HepG2 (cell line): ENCODE data around the gene CEP83. TPM values are rescaled to one million over a fixed set of nuclear protein-coding genes. Genes with fewer than 3 reads are reported as not detected.

Experiments used
- ATAC-seq: fragments of 200-7000 bp; cut with Tn5 transposase; 3 replicates; pipeline ENCODE4 v1.9.1; 2020; ENCODE audit warnings: mild to moderate bottlenecking, moderate library complexity
- BruUV-seq: library from RNA; stranded (reverse); fragments of 400-500 nt; replicated peaks from 2 replicates; lab custom pipeline; 2021; lab: Mats Ljungman, UMichigan
- CTCF ChIA-PET: fragments of 300-600 bp; formaldehyde crosslinking; extraction: SDS; loops from one replicate; lab custom pipeline; 2021; ENCODE audit warnings: low total read pairs, inconsistent platforms, low intra/inter-chr PET ratio; lab: Yijun Ruan, JAX
- POLR2A ChIA-PET: fragments of 350-600 bp; sonication (Branson Sonifier 250); formaldehyde crosslinking; loops from one replicate; lab custom pipeline; 2020; ENCODE audit warnings: antibody characterized with exemption, inconsistent platforms; lab: Yijun Ruan, JAX
- DNase-seq: peaks from one replicate; pipeline ENCODE4 v3.0.0-alpha.2; 2015; ENCODE audit warnings: low spot score
- FAIRE-seq: peaks from 3 replicates; lab custom pipeline; 2011; peaks lifted over from hg19 to GRCh38; lab: Jason Lieb, UNC
- H2AFZ ChIP-seq: one replicate; pipeline ENCODE4 v1.6.1; 2011; ENCODE audit warnings: low read length, inconsistent platforms
- H3K27ac ChIP-seq: fragments of 300-600 bp; 3 replicates; pipeline ENCODE4 v1.8.0; 2011; ENCODE audit warnings: mixed run types, mild to moderate bottlenecking, mixed read lengths, low read length, inconsistent platforms; ENCODE audit not compliant: insufficient read depth; ENCODE audit errors: extremely low read length
- H3K27me3 ChIP-seq, 2 experiments: fragments of 200-600 bp in 1 of 2; 2 replicates in 1 of 2; 3 replicates in 1 of 2; pipeline versions ENCODE4 v1.6.0 to v1.8.0; 2011; ENCODE audit warnings: low read length in 2 of 2, mild to moderate bottlenecking in 2 of 2, moderate library complexity in 2 of 2, inconsistent platforms in 1 of 2; ENCODE audit not compliant: insufficient read depth in 2 of 2, control insufficient read depth in 1 of 2
- H3K36me3 ChIP-seq, 2 experiments: fragments of 200-600 bp in 1 of 2; replicated peaks in 1 of 2; 2 replicates in 1 of 2; 3 replicates in 1 of 2; pipeline versions ENCODE4 v1.5.1 to v1.8.0; 2011; ENCODE audit warnings: low read length in 2 of 2, inconsistent platforms in 1 of 2; ENCODE audit not compliant: insufficient read depth in 2 of 2, control insufficient read depth in 1 of 2
- H3K4me1 ChIP-seq: 2 replicates; pipeline ENCODE4 v1.5.1; 2012; ENCODE audit warnings: low read length, inconsistent platforms; ENCODE audit not compliant: insufficient read depth
- H3K4me2 ChIP-seq: 2 replicates; pipeline ENCODE4 v1.6.0; 2011; ENCODE audit warnings: low read depth, low read length, inconsistent platforms
- H3K4me3 ChIP-seq, 3 experiments: fragments of 200-600 bp in 1 of 3; sonication (generic), shearing (Covaris generic) in 1 of 3; replicated peaks in 1 of 3; 2 replicates each; pipeline ENCODE4 v1.5.1; 2011 to 2016; ENCODE audit warnings: low read length in 3 of 3, inconsistent platforms in 2 of 3, low read depth in 2 of 3, mild to moderate bottlenecking in 2 of 3, control low read depth in 1 of 3, mixed read lengths in 1 of 3; ENCODE audit not compliant: insufficient read depth in 1 of 3
- H3K79me2 ChIP-seq: one replicate; pipeline ENCODE4 v1.6.1; 2011; ENCODE audit warnings: low read length, inconsistent platforms; ENCODE audit not compliant: insufficient read depth
- H3K9ac ChIP-seq: 2 replicates; pipeline ENCODE4 v1.6.0; 2011; ENCODE audit warnings: mild to moderate bottlenecking, low read depth, low read length, inconsistent platforms; ENCODE audit not compliant: insufficient read depth
- H3K9me3 ChIP-seq: 2 replicates; pipeline ENCODE4 v1.5.1; 2012; ENCODE audit warnings: mild to moderate bottlenecking, low read length
- H4K20me1 ChIP-seq: 2 replicates; pipeline ENCODE4 v1.6.0; 2011; ENCODE audit warnings: inconsistent platforms, mild to moderate bottlenecking, low read length, moderate library complexity; ENCODE audit not compliant: insufficient read depth
- ATF7 ChIP-seq, 2 experiments: fragments of 450-650 bp in 1 of 2; sonication (generic) in 1 of 2; formaldehyde crosslinking in 1 of 2; IDR thresholded peaks; 2 replicates each; pipeline versions ENCODE4 v1.4.0 to v1.6.1; 2016 to 2020; ENCODE audit warnings: antibody characterized with exemption in 1 of 2, mild to moderate bottlenecking in 1 of 2, missing genetic modification reagents in 1 of 2
- MZF1 ChIP-seq: sonication (generic); formaldehyde crosslinking; IDR thresholded peaks from 2 replicates; pipeline ENCODE4 v1.8.1; 2023; ENCODE audit warnings: mild to moderate bottlenecking, missing genetic modification reagents, borderline replicate concordance
- PHB2 ChIP-seq: fragments of 450-650 bp; IDR thresholded peaks from 2 replicates; pipeline ENCODE4 v1.6.1; 2018; ENCODE audit not compliant: partially characterized antibody
- RARG ChIP-seq: sonication (generic); formaldehyde crosslinking; IDR thresholded peaks from 2 replicates; pipeline ENCODE4 v1.4.0; 2020; ENCODE audit warnings: low read depth, mild to moderate bottlenecking, missing genetic modification reagents
- RFX1 ChIP-seq: fragments of 450-650 bp; IDR thresholded peaks from 2 replicates; pipeline ENCODE4 v1.6.1; 2017
- TEAD2 ChIP-seq: sonication (generic); formaldehyde crosslinking; IDR thresholded peaks from 2 replicates; pipeline ENCODE4 v1.9.0; 2021; ENCODE audit warnings: missing genetic modification reagents
- ZNF207 ChIP-seq: fragments of 450-650 bp; IDR thresholded peaks from 2 replicates; pipeline ENCODE4 v1.6.1; 2016; ENCODE audit warnings: antibody characterized with exemption, borderline replicate concordance
- WGBS: methylation state at CpG from one replicate; pipeline ENCODE4 v1.1.6; 2017; ENCODE audit warnings: low lambda C conversion rate; 5-methylcytosine and 5-hydroxymethylcytosine counted together
- in situ Hi-C: cut with HindIII; loops from 2 replicates; pipeline ENCODE4 v1.10.0; 2017; ENCODE audit warnings: low pct_unique_long_range_greater_than_20kb; ENCODE audit not compliant: extremely low pct_ligation_motif_present
- intact Hi-C: fragments of 100-400 bp; cut with micrococcal nuclease; formaldehyde crosslinking; loops from one replicate; pipeline ENCODE4 v1.10.0; 2022; ENCODE audit not compliant: unreplicated experiment
- polyA plus RNA-seq, 8 experiments: library from polyadenylated mRNA; depleted of rRNA in 3 of 8; stranded (reverse) in 7 of 8; unstranded in 1 of 8; fragments of >200 nt; fragmentation: Illumina TruSeq in 4 of 8; extraction: Trizol in 4 of 8; gene quantifications; 2 replicates each; pipeline versions ENCODE4 v1.2.1 to v1.2.3, GENCODE V29; 2011 to 2016; ENCODE audit warnings: low read depth in 4 of 8, missing spikeins in 1 of 8, mixed read lengths in 1 of 8; ENCODE audit not compliant: insufficient read depth in 1 of 8
- total RNA-seq, 5 experiments: library from RNA; depleted of rRNA; stranded (reverse); fragments of >200 nt; fragmentation: Illumina TruSeq; extraction: Trizol; gene quantifications; 2 replicates each; pipeline ENCODE4 v1.2.3, GENCODE V29; 2016; ENCODE audit warnings: low read depth in 1 of 5
- TF ChIP-seq, protein P1 (sequence below): sonication (generic); formaldehyde crosslinking; IDR thresholded peaks from 2 replicates; pipeline ENCODE4 v1.5.1; 2020; ENCODE audit warnings: missing genetic modification reagents, mild to moderate bottlenecking, borderline replicate concordance
- TF ChIP-seq, protein P2 (sequence below): sonication (generic); formaldehyde crosslinking; IDR thresholded peaks from 2 replicates; pipeline ENCODE4 v1.5.0; 2020; ENCODE audit warnings: missing genetic modification reagents

CEP83 gene
- total and polyA plus RNA-seq, 2 of the 13 experiments (the other 11 are each of a cell fraction or from before 2014, with no cell fraction given) = 6.2 to 19.2 TPM

- Histone ChIP-seq H3K27ac (no peak overlapping the region), H3K4me1 (peaks cover 22% of the 10 kb centered on the region), H3K79me2 (no peaks in the 10 kb centered on the region), H3K36me3 (peaks cover 14 to 19% of the 10 kb centered on the region in 2 experiments), H3K4me2 (no peak overlapping the region), H3K9ac (no peak overlapping the region)
- FAIRE-seq (no peak), DNase-seq (no peak), ATAC-seq (no peak)
- ChIA-PET CTCF (no interaction called here), POLR2A (no interaction called here)
- intact Hi-C loops = no loop called here
- 95% methylated on average over 6 of the region's 6 CpGs for WGBS
- TF ChIP-seq, protein P1, sequence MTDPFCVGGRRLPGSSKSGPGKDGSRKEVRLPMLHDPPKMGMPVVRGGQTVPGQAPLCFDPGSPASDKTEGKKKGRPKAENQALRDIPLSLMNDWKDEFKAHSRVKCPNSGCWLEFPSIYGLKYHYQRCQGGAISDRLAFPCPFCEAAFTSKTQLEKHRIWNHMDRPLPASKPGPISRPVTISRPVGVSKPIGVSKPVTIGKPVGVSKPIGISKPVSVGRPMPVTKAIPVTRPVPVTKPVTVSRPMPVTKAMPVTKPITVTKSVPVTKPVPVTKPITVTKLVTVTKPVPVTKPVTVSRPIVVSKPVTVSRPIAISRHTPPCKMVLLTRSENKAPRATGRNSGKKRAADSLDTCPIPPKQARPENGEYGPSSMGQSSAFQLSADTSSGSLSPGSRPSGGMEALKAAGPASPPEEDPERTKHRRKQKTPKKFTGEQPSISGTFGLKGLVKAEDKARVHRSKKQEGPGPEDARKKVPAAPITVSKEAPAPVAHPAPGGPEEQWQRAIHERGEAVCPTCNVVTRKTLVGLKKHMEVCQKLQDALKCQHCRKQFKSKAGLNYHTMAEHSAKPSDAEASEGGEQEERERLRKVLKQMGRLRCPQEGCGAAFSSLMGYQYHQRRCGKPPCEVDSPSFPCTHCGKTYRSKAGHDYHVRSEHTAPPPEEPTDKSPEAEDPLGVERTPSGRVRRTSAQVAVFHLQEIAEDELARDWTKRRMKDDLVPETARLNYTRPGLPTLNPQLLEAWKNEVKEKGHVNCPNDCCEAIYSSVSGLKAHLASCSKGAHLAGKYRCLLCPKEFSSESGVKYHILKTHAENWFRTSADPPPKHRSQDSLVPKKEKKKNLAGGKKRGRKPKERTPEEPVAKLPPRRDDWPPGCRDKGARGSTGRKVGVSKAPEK (CRISPR knock-in tag) = no peak
- TF ChIP-seq TEAD2 = no peak
- TF ChIP-seq MZF1 (CRISPR knock-in tag) = no peak
- no peak for TF ChIP-seq PHB2
- TF ChIP-seq ZNF207 = no peak
- no peak for TF ChIP-seq RARG (CRISPR knock-in tag)
- TF ChIP-seq, protein P2, sequence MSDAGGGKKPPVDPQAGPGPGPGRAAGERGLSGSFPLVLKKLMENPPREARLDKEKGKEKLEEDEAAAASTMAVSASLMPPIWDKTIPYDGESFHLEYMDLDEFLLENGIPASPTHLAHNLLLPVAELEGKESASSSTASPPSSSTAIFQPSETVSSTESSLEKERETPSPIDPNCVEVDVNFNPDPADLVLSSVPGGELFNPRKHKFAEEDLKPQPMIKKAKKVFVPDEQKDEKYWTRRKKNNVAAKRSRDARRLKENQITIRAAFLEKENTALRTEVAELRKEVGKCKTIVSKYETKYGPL (CRISPR knock-in tag) = no peak
- no peak for TF ChIP-seq ATF7 (IDR thresholded peaks at IDR 0.05)
- no peak for TF ChIP-seq ATF7 (CRISPR knock-in tag; IDR thresholded peaks at IDR 0.05)
- TF ChIP-seq RFX1 = no peak
- TF ChIP-seq, all 625 proteins: peak for 0
- Histone ChIP-seq H3K9me3 (no peaks in the 10 kb centered on the region), H2AFZ (no peak overlapping the region), H3K4me3 (no peak overlapping the region), H3K27me3 (no peaks in the 10 kb centered on the region), H4K20me1 (no peaks in the 10 kb centered on the region)
- BruUV-seq = no TSS peak
- in situ Hi-C loops = no loop called here
Measured at GRCh38 chr12:94297096-94297699, 162.5 kb downstream of the CEP83 start.
